Measurements from ENCODE around the gene MACROD1. TPM values are rescaled to one million over a fixed set of nuclear protein-coding genes. Genes with fewer than 3 reads are reported as not detected.
"Not testable (repeated sequence)": the region's sequence is repeated elsewhere in the genome, so short reads cannot be mapped to it uniquely, and the experiment has no call there.

MACROD1 gene
- total and polyA plus RNA-seq, 10 of the 15 experiments (the other 5 are each of a cell fraction or from before 2014, with no cell fraction given) = 1.2 to 22.7 (median 11.3) TPM; not detected in 1

GRCh38 chr11:64048042-64048854 is 117.7 kb downstream of the MACROD1 start (continued):
- no peak for TF ChIP-seq NFYB (IDR thresholded peaks at IDR 0.05; ENCODE audit: insufficient read depth, low read depth, low read length)
- no peak for TF ChIP-seq IRF5 (IDR thresholded peaks at IDR 0.05; ENCODE audit: borderline replicate concordance)
- no peak for TF ChIP-seq TCF12 (IDR thresholded peaks at IDR 0.05; ENCODE audit: low read depth, low read length)
- no peak for TF ChIP-seq HSF1 (IDR thresholded peaks at IDR 0.05; ENCODE audit: low read depth, low read length)
- TF ChIP-seq TCF7 (IDR thresholded peaks at IDR 0.05; ENCODE audit: borderline replicate concordance) = no peak

GRCh38 chr11:64047373-64047772 is 118.5 kb downstream of the MACROD1 start:
- H3K9ac ChIP-seq (ENCODE audit: control insufficient read depth, insufficient read depth, low read length); H3K27ac ChIP-seq (ENCODE audit: control insufficient read depth, insufficient read depth); BruUV-seq (replicated peaks); H3K36me3 ChIP-seq (ENCODE audit: control insufficient read depth in 2 of 2, insufficient read depth in 2 of 2, low read length in 1 of 2); intact Hi-C loops (cut with micrococcal nuclease; ENCODE audit: unreplicated experiment); DNase-seq (ENCODE audit: low read depth, low spot score); SMC1A ChIA-PET (ENCODE audit: uncharacterized antibody, unreplicated experiment); ATAC-seq; FAIRE-seq; H3K79me2 ChIP-seq (ENCODE audit: control insufficient read depth, insufficient read depth, low read length); H4K20me1 ChIP-seq (ENCODE audit: control insufficient read depth, insufficient read depth); H3K4me1 ChIP-seq (ENCODE audit: control insufficient read depth, insufficient read depth, low read length); CTCF ChIA-PET; H3K27me3 ChIP-seq (replicated peaks in 1 of 2; ENCODE audit: control insufficient read depth in 2 of 2, insufficient read depth in 2 of 2, low read length in 1 of 2); in situ Hi-C loops (cut with MboI); H3K4me3 ChIP-seq; H3K9me3 ChIP-seq (replicated peaks; ENCODE audit: control insufficient read depth, insufficient read depth, low read length); H3K4me2 ChIP-seq (ENCODE audit: control insufficient read depth, insufficient read depth); RAD21 ChIA-PET (ENCODE audit: unreplicated experiment); H2AFZ ChIP-seq (ENCODE audit: control insufficient read depth, low read depth, low read length): not testable (repeated sequence)
- WGBS (ENCODE audit: insufficient coverage, insufficient replicate concordance, low lambda C conversion rate, missing lambda C conversion rate) = 34% methylated on average over 8 of the region's 8 CpGs
- POLR2A ChIA-PET = interaction anchor here (0.6 kb wide), 1 partner anchor 270 kb away, joined by 3 read pairs; no protein-coding TSS in a partner anchor

All from GM12878 (cell line).